Sigmoid colon (tissue), 7 donors: ENCODE results near the gene SLC9A5. TPM values are rescaled to one million over a fixed set of nuclear protein-coding genes. Genes with fewer than 3 reads are reported as not detected.

ENCODE experiments used
- DNase-seq: peaks from one replicate; pipeline ENCODE4 v3.0.0-alpha.2; 2019
- H3K27ac ChIP-seq, 4 donors: fragments of 200-600 bp; sonication (generic); one replicate each; pipeline ENCODE4 v1.5.1; 2016 to 2019; ENCODE audit warnings: mild to moderate bottlenecking in 1 of 4
- H3K27me3 ChIP-seq, 3 donors: fragments of 200-600 bp; sonication (generic); one replicate each; pipeline ENCODE4 v1.5.1; 2019; ENCODE audit warnings: mild to moderate bottlenecking in 1 of 3
- H3K36me3 ChIP-seq, 4 donors: fragments of 200-600 bp; sonication (generic); one replicate each; pipeline ENCODE4 v1.5.1; 2016 to 2019
- H3K4me1 ChIP-seq, 4 donors: fragments of 200-600 bp; sonication (generic); one replicate each; pipeline ENCODE4 v1.5.1; 2017 to 2019
- H3K4me3 ChIP-seq, 4 donors: fragments of 200-600 bp; sonication (generic); one replicate each; pipeline ENCODE4 v1.5.1; 2017 to 2019; ENCODE audit warnings: mild to moderate bottlenecking in 2 of 4, moderate library complexity in 1 of 4
- H3K9me3 ChIP-seq, 4 donors: fragments of 200-600 bp in 3 of 4; sonication (generic) in 3 of 4; one replicate each; pipeline versions ENCODE4 v1.5.1 to v1.6.1; 2013 to 2019
- EP300 ChIP-seq, 4 donors: sonication (generic); formaldehyde crosslinking; IDR thresholded peaks; one replicate each; pipeline ENCODE4 v1.6.1; 2017; ENCODE audit warnings: antibody characterized with exemption in 4 of 4
- POLR2A ChIP-seq, 2 donors: fragments of 450-650 bp; IDR thresholded peaks; one replicate each; pipeline ENCODE4 v1.6.1; 2016; ENCODE audit warnings: antibody characterized with exemption in 2 of 2, mild to moderate bottlenecking in 2 of 2, moderate library complexity in 2 of 2
- POLR2AphosphoS5 ChIP-seq, 4 donors: sonication (generic); formaldehyde crosslinking; IDR thresholded peaks; one replicate each; pipeline ENCODE4 v1.6.1; 2017; ENCODE audit warnings: antibody characterized with exemption in 4 of 4
- WGBS, 2 donors: extraction: QIAGEN DNeasy Blood & Tissue Kit; methylation state at CpG; one replicate each; pipeline ENCODE4 v1.1.7; 2013; 5-methylcytosine and 5-hydroxymethylcytosine counted together
- intact Hi-C: fragments of 100-400 bp; cut with DNase I; formaldehyde crosslinking; loops from one replicate; pipeline ENCODE4 v1.15.1; 2023
- polyA plus RNA-seq, 3 donors: library from polyadenylated mRNA; stranded (reverse); fragments of 200-250 nt; gene quantifications; one replicate each; pipeline ENCODE4 v1.2.3, GENCODE V29; 2013
- total RNA-seq, 4 donors: library from RNA; depleted of rRNA; stranded (reverse); fragments of >200 nt; gene quantifications; one replicate each; pipeline ENCODE4 v1.1.0, GENCODE V29; 2016
- TF ChIP-seq, protein P1 (sequence below), 4 experiments: fragments of 450-650 bp in 3 of 4; fragments of 200-600 bp in 1 of 4; IDR thresholded peaks; one replicate each; pipeline ENCODE4 v1.5.1; 2016 to 2019; ENCODE audit warnings: antibody characterized with exemption in 4 of 4, mild to moderate bottlenecking in 3 of 4, moderate library complexity in 2 of 4
- donor health status: healthy with polysubstance abuse.
- donor health status: Bipolar disorder and iron deficiency.
- donor health status: healthy.

SLC9A5 gene
- total and polyA plus RNA-seq, 7 donors, result 0.46 to 6.1 (median 0.99) TPM; not detected in 2

DNA sequence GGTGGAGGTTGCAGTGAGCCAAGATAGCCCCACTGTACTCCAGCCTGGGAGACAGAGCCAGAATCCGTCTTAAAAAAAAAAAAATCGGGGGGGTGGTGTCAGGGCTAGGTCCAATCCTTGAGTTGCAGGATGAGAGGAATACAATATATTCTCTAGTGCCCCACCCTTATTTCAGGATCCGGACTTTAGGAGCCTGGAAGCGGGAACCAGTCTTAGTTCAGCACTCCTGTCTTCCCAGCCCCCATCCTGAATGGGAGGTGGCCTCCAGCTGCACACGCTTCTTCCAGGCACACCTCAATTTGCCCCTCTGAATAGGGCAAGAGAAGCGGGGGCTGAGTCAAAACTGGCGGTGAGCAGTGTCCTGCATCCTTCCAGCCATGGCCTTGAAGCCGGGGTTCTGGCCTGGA, 3.1 kb upstream of the SLC9A5 start:
- H3K27me3 ChIP-seq, result peaks cover 7 to 25% (median 13%) of the 10 kb centered on the region in 3 donors
- peak overlapping the region; percentile 80 to 89 (median 83) for H3K27ac ChIP-seq
- H3K4me3 ChIP-seq, result peak overlapping the region; percentile 44 to 87 (median 72)
- no peaks in the 10 kb centered on the region for H3K36me3 ChIP-seq
- no peak for DNase-seq
- peaks cover 0 to 72% (median 56%) of the 10 kb centered on the region in 4 donors for H3K4me1 ChIP-seq
- no peak for TF ChIP-seq POLR2AphosphoS5 (IDR thresholded peaks at IDR 0.05)
- TF ChIP-seq POLR2A (IDR thresholded peaks at IDR 0.05), result no peak
- TF ChIP-seq, protein P1, sequence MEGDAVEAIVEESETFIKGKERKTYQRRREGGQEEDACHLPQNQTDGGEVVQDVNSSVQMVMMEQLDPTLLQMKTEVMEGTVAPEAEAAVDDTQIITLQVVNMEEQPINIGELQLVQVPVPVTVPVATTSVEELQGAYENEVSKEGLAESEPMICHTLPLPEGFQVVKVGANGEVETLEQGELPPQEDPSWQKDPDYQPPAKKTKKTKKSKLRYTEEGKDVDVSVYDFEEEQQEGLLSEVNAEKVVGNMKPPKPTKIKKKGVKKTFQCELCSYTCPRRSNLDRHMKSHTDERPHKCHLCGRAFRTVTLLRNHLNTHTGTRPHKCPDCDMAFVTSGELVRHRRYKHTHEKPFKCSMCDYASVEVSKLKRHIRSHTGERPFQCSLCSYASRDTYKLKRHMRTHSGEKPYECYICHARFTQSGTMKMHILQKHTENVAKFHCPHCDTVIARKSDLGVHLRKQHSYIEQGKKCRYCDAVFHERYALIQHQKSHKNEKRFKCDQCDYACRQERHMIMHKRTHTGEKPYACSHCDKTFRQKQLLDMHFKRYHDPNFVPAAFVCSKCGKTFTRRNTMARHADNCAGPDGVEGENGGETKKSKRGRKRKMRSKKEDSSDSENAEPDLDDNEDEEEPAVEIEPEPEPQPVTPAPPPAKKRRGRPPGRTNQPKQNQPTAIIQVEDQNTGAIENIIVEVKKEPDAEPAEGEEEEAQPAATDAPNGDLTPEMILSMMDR (IDR thresholded peaks at IDR 0.05), result no peak
- no peak for TF ChIP-seq EP300 (IDR thresholded peaks at IDR 0.05)
- no peaks in the 10 kb centered on the region for H3K9me3 ChIP-seq
- 5 to 28% methylated on average over 8 of the region's 8 CpGs for WGBS, 2 donors
- intact Hi-C loops, result loop anchor here (1.0 to 5.0 kb wide), 2 partner anchors 62 to 152 kb away; partner anchors contain the start of gene MATCAP1

DNA sequence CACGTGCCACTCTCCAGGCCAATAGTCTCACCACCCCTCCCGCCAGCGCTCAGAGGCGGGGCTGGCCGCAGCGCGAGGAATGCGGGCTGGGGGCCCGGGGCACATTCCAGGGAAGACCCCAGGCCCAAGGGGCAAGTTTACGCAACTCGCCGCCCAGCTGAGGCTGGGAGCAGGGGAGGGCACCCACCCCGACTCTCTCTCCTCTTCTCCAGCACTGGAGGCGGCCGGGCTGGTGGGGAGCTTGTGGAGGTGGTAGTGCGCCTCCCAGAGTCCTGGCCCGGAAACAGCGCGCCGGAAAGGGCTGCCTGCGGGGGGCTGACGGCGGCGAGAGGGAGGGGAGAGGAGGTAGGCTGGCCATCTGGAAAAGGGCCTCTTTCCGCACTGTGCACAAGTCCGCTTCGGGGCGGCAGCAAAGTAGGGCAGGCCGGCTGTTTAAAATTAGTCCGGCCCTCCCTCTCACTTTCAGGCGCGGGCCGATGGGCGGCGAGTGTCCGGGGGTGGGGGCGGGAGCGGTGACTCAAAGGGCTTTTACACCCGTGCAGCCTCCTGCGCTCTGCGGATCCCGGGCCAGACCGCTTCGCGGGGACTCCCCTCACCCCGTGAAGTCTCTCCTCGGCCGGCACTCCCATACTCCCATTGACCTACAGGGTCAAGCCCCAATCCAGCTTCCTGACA, 2.6 kb upstream of the SLC9A5 start:
- H3K4me1 ChIP-seq, result peaks cover 0 to 67% (median 50%) of the 10 kb centered on the region in 4 donors
- TF ChIP-seq, protein P1 (IDR thresholded peaks at IDR 0.05), result peak in 3 of 4 experiments; percentile 8 to 30 (median 24)
- TF ChIP-seq EP300 (IDR thresholded peaks at IDR 0.05) (no peak), POLR2AphosphoS5 (IDR thresholded peaks at IDR 0.05) (peak in 3 of 4 donors; percentile 31 to 52 (median 45)), POLR2A (IDR thresholded peaks at IDR 0.05) (peak in 1 of 2 donors; percentile 13)
- H3K4me3 ChIP-seq, result peak overlapping the region; percentile 44 to 87 (median 72)
- no peaks in the 10 kb centered on the region for H3K9me3 ChIP-seq
- peak overlapping the region; percentile 80 to 89 (median 83) for H3K27ac ChIP-seq
- H3K36me3 ChIP-seq, result no peaks in the 10 kb centered on the region
- 1 to 2% methylated on average over 48 of the region's 48 CpGs for WGBS, 2 donors
- H3K27me3 ChIP-seq, result peaks cover 7 to 31% (median 13%) of the 10 kb centered on the region in 3 donors
- intact Hi-C loops, result loop anchor here (5.0 kb wide), 1 partner anchor 151 kb away; no protein-coding TSS in a partner anchor
- DNase-seq, result peak; percentile 89

DNA sequence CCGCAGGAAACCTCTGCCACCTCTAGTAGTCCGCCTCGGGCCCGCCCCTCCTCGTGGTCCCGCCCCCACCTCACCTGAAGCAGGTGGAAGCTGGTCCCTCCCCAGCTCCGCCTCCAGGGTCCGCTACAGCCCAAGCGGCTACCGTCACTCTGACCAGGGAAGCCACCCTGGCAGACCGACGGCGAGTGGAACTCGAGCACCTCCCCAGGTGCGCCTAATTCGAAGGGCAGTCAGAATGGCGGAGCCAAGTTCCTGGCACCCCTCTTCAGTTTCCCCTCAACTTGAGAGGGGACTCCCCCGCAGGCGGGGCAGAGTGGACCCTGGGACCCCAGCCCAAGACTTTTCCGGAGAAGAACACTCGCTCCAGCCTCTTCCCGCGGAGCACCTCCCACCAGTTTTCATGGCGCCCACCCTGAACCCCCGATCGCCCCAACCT, 2.0 kb upstream of the SLC9A5 start:
- peaks cover 0 to 61% (median 45%) of the 10 kb centered on the region in 4 donors for H3K4me1 ChIP-seq
- DNase-seq, result no peak
- intact Hi-C loops, result loop anchor here (1.0 to 5.0 kb wide), 2 partner anchors 19 to 151 kb away; partner anchors contain the start of gene TMEM208
- H3K27me3 ChIP-seq, result peaks cover 7 to 36% (median 19%) of the 10 kb centered on the region in 3 donors
- H3K4me3 ChIP-seq, result peak overlapping the region; percentile 44 to 87 (median 72)
- H3K9me3 ChIP-seq, result no peaks in the 10 kb centered on the region
- no peaks in the 10 kb centered on the region for H3K36me3 ChIP-seq
- TF ChIP-seq, protein P1 (IDR thresholded peaks at IDR 0.05), result no peak
- peak in 1 of 2 donors; percentile 45 for TF ChIP-seq POLR2A (IDR thresholded peaks at IDR 0.05)
- TF ChIP-seq POLR2AphosphoS5 (IDR thresholded peaks at IDR 0.05), result peak in 1 of 4 donors; percentile 40
- no peak for TF ChIP-seq EP300 (IDR thresholded peaks at IDR 0.05)
- 0 to 1% methylated on average over 26 of the region's 26 CpGs for WGBS, 2 donors
- peak overlapping the region; percentile 80 to 89 (median 83) for H3K27ac ChIP-seq

DNA sequence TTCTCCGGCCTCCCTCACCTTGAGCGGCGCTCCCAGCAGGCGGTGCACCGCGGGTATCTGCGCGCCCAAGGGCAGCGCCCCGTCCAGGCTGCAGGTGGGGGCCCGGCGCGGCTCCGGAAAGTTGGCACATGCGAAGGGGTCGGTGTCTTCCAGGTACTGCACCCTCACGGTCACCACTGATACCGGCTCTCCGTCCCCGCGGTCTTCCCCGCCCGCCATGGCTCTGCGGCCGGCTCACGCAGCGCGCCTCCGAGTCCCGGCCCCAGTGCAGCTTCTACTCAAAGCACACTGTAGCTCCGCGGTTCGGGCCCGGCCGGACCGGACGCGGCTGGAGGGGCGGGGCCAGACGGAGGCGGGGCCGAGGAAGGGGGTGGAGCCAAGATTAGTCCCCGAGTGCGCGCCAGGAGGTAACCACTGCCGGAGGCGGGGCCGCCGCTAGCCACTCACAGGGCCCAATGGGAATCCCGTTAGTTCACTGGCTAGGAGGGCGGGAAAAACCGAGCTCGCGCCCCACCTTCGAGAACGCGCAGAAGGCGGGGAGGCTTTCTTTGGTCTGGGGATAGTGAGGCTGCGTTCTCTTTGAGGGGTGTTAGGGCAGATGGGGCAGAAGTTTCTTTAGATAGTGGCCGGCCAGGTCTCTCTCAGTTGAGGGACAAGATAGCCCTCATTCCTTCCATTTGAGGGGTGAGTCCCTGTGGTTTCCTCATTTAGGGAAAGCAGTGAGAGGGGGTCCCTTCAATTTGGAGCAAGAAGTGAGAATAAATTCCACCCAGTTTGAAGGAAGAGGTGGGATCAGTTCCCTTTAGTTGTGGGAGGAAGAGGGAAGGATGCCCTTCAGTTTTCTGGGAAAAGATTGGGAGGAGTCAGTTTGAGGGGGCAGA, 1.3 kb upstream of the SLC9A5 start, which contains the start of gene FHOD1:
Gene FHOD1, minus strand, starts transcription at position 290 of the 881 bp plus-strand sequence. Its CDS starts 71 bp downstream, at position 219.
- Histone ChIP-seq H3K27ac (peak within 1 kb of the TSS; percentile 80 to 89 (median 83)), H3K4me1 (peaks cover 0 to 55% (median 42%) of the 10 kb centered on the region in 4 donors), H3K4me3 (peak within 1 kb of the TSS; percentile 44 to 87 (median 72)), H3K36me3 (no peaks in the 10 kb centered on the region), H3K9me3 (no peaks in the 10 kb centered on the region), H3K27me3 (peaks cover 7 to 43% (median 23%) of the 10 kb centered on the region in 3 donors)
- WGBS, 2 donors, result 0% methylated on average over 60 of the region's 60 CpGs
- intact Hi-C loops, result loop anchor here (1.0 to 5.0 kb wide), 2 partner anchors 20 to 150 kb away; partner anchors contain the start of gene TMEM208
- TF ChIP-seq, protein P1 (IDR thresholded peaks at IDR 0.05), result no peak
- TF ChIP-seq POLR2A (IDR thresholded peaks at IDR 0.05) (peak; percentile 62 to 73), POLR2AphosphoS5 (IDR thresholded peaks at IDR 0.05) (peak; percentile 75 to 94 (median 88))
- peak; percentile 99 for DNase-seq
